Activated T-cell treated with anti-CD3 and anti-CD28 coated beads, Interleukin-2, amount 50 U/mL, for 1 hour (primary cell): ENCODE measurements around the gene SYTL3.
A peak's percentile ranks its signal among the peaks of the same experiment; 100 is the strongest.
"Not testable (repeated sequence)": the region's sequence is repeated elsewhere in the genome, so short reads cannot be mapped to it uniquely, and the experiment has no call there.

Experiments used
- DNase-seq: peaks from one replicate; pipeline ENCODE4 v3.0.0-alpha.2; 2020

Gene SYTL3

DNA sequence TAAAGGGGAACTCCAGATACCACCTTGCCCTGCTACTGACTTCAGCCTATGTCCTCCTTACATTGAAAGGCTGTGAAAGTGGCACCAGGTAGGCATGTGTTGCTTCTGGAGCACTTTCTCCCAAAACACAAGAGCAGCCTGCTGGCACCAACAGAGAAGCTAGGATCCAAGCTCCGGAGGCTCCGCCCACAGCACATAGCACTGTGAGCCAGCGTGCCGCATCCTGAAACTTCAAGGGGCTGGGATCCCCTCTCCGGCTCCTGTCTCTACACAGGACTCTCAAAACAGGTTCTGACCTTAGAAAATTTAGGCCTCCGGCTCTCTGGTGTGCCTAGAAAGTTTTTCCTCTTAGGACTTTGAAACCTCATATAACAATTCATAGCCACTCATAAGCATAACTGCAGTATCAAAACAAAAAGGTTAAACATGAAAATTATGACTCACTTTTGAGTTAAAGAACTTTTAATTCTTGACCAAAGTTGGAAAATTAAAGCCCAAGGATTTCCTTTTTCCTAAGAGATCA, 128.2 kb downstream of the SYTL3 start:
- no peak for DNase-seq

DNA sequence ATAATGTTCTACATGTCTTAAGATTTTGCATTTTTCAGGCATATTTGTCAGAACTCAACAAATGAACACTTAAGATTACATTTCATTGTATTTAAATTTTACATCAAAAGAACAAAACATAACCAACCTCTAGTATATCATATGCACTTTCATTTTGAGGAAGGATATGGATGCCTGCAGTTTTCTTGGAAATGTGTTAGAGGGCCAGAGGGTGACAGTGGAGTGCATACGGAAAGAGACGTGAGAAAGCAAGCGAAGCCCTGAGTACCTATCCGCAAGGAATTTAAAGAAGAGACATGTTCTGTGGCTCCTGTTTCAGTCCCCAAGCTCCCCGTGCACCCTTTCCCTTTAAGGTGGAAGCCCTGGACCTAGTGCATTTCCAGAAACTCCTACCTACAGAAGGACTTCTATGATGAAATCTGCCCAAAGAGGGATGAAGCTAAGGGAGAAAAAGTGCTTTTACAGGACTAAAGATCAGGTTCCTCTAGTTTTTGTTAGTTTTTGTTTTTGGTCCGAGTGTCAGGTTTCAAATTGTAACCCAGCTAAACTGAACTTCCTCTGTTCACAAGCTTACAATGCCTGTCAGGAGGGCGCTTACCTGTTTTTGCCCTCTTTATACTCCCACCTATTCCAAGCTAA, 130.5 kb downstream of the SYTL3 start:
- no peak for DNase-seq

DNA sequence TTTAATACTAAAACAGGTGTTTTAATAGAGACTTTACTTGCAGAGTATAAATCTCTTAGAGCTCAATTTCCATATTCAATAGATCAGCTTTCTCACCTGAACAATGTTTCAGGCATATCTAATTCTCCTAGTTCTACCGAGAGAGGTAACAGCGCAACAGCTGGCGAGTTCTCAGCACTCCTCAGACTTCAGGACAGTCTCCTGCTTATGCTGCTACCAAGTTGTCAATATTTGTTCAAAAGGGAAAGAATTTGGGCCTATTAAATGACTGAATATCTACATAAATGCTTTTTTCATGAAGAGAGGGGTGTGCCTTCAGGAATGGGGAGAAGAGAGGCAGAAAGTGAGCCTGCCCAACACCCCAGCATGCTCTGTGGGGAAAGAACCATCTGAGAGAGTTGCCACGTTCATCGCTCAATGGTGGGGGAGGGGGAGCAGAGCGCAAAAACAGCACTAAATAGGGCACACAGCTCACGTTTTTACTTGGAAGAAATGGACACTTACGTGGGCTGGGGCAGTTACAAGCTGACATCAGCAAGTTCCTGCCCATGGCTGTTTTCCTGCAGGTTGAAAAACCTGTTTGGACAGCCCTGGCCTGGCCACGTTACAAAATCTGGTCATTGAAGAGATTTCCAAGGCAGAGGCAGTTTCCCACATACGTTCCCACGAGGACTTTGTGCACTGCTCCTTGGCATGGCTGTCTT, 131.3 kb downstream of the SYTL3 start:
- DNase-seq, result peak; percentile 29

DNA sequence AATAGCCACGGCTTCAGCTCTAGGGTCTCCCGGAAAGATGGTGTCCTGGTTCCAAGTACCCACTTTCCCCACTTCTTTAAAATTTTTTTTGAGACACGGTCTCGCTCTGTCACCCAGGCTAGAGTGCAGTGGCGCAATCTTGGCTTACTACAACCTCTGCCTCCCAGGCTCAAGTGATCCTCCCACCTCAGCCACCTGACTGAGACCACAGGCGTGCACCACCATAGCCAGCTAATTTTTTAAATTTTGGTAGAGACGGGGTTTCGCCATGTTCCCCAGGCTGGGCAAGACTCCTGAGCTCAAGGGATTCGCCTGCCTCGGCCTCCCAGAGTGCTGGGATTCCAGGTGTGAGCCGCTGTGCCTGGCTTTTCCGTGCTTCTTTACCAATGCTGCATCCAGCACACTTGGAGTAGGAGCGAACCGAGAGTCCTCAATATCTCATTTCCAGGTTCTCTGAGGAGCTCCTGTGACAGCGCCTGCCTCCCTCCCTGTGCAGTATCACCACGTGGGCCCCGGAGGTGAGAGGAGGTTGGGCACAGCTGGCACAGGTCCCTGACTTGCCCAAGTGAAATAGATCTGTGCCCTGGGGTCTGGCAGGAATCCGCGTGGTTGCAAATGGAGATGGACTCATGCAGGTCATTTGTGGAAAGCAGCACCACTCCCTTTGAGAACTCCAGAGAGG, 132.0 kb downstream of the SYTL3 start:
- DNase-seq, result peak; percentile 34

DNA sequence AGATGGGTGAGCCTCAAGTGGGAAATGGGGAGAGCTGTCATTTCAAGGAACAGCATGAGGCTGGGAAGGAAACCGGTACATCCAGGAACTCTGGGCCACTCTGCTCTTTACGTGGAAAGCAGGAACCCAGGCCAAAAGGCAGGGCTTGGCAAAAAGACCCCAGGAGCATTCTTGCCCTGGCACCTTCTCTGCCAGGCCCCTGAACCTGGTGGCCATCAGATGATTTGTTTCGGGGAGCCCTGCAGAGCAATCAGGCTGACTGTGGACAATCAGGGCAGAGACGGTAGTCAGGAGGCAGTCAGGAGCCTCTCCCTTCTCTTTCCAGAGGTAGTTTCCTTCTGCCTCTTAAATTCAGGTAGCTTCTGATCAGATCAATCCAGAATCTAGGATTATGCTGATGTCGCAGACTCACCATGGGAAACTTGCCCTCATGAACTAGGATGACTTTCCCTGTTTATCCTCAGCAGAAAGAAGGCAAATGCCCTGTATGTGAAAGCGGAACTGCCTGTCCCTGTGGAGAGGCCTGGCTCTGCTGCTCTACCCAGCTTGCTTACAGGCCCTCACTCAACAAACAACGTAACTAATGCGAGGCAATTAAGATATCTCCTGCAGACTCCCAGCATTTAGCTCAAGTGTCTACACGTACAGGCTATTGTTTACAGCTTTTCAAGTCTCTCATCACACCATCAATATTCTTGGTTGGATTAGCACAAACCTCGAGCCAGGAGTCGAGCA, 132.7 kb downstream of the SYTL3 start:
- no peak for DNase-seq

DNA sequence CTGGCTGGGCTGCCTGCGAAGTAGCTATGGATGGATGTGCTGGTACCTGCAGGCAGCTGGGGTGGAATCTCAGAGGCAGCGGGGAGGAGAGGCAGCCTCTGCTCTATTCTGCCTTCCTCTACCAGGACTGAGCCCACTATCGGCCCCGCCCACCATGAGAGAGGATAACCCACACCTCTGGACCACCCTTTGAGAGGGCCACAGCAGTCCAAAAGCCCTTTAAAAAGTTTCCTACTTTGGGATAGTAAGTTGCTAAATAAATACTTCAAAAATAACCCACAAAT, 133.3 kb downstream of the SYTL3 start:
- no peak for DNase-seq

DNA sequence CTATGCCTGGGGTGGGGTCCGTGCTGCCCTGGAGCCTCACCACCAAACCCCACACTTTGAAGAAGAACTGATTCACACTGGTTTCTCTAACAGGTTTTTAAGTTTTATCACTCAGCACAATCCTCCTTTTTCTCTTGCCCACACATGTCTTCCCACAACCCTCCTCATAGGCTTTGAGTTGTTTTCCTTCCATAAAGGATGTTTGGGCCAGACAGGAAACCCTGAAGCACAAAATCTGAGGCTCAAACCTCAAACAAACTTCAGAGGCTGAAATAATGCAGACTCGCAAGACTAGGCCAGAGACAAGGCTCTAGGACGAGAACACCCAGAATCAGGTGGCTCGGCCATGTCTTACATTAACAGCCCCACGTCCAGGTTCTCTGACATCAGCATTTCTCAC, 134.0 kb downstream of the SYTL3 start:
- no peak for DNase-seq

DNA sequence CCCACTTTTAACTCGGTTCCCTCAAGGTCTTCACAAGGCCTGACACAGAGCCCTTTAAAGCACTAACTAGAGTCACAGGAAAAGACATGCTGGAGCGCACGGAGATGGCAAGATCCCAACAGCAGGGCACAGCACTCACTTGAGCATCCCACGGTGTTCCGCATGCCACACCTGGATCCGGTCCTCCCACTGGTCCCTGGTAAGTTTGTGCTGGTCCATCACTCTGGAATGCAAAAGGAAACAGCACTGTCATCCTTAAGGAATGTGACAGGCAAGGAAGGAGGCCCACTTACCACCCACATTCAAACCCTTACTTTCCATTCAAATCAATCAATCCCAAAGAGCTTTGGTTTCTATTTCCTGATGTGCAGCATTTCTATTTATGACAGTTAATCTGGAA, 134.7 kb downstream of the SYTL3 start:
- no peak for DNase-seq

DNA sequence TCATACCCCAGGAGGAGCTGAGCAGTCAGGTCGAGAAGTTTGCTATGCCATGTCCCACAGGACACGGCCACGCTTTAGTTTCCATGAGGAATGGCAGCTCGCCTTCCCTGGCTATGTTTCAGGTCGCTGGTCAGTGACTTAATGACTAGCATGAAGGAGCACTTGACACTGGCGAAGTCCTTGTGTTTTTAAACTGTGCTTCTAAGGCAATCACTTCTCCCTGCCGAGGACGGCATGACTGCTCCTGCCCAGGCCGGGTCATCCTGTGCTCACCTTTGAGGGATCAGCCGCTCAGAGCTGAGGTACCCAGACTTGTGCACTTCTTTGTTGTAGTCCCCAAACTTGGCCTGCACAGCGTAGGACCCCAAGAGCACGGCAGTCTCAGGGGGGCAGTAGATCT, 135.2 kb downstream of the SYTL3 start:
- DNase-seq, result no peak

DNA sequence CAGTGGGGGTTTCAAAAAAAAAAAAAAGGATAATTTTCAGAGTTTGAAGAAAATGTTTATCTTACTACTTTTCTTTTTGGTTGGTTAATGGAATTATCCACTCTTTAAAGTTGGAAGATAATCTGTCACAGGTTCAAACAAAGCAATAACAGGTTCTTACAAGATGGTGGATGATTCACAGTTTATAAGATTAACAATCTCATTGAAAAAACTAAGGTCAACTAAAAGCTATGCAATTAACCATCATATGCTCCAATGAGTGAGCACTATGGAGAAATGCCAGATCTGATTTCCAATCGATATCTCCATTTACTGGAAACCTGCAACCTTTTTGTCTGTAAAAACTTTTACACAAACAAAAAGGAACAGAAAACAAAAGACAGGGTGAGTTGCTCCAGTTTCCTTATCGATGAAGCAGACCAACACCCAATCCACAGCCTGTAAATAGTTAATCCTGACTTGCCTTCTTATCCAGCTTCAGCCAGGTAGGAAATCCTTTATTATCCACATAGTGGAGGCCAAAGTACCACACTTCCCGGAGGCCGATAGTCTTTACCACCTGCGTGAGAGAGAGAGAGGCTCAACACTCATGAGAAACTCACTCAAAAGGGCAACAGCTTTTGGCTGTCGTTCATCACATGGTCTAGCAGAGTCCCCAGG, 136.9 kb downstream of the SYTL3 start:
- no peak for DNase-seq

DNA sequence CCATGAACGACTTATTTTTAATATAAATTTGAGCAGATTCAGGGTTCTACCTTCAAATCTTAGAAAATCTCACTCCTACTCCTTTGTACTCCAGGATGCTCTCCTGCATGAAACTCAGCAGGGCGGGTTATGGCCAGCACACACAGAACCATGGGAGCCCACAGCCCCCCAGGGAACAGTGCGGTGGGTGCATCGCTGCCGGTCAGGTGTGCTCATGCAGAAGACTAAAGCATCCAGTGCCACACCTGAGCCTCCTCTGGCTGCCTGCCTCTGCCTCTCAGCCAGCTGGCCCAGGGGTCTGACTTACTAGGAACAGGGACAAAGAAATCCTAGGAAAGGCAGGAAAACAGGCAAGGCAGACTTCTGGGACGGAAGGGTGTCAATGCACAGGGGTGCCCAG, 137.5 kb downstream of the SYTL3 start:
- no peak for DNase-seq

DNA sequence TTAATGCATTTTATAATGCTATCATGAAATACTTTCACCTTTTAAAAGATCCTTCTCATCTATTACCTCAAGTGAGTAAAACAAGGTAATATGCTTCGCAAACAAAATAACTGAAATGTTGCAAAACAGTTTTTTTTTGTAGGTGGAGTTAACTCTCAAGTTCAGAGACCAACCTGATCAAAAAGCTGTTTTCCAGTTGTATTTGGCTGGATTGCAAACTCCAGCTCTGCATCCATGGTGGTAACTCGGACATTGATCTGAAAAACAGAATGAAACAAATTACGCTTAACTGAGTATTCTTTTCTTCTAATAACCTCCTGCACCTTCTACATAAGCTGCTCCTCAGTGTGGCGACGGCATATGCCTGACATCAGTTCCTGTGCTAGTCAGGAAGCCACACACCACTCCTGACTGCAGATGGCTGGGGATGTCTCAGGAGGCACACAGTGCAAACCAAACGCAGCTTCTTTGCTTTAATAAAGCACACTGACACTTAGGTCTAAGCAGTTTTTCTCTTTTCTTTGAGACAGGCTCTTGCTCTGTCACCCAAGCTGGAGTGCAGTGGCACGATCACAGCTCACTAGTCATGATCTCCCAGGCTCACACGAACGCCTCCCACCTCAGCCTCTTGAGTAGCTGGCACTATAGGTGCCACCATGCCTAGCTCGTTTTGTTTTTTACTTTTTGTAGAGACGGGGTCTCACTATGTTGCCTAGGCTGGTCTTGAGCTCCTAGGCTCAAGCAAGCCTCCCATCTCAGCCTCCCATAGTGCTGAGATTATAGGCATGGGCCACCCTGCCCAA, 139.5 kb downstream of the SYTL3 start:
- peak; percentile 60 for DNase-seq

DNA sequence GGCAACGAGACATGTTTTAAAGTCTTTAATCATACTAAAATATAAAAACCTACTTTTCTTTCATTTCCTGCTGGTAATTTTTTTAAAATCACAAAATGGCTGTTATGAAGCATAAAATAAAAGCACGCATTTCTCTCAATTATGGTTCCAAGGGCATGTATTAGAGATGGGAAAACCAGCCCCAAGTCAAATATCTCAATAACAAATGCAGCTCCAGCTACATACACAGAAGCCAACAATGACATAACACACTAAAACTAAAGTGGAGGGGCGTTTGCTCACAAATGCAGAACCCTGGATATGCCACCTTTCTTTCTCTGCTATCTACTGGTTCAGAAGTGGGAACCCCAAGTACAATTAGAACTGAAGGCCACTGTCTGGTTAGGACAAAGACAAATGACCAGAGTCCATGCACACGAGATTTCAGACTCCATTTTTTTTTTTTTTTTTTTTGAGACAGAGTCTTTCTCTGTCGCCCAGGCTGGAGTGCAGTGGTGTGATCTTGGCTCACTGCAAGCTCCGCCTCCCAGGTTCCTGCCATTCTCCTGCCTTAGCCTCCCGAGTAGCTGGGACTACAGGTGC, 141.5 kb downstream of the SYTL3 start:
- no peak for DNase-seq

DNA sequence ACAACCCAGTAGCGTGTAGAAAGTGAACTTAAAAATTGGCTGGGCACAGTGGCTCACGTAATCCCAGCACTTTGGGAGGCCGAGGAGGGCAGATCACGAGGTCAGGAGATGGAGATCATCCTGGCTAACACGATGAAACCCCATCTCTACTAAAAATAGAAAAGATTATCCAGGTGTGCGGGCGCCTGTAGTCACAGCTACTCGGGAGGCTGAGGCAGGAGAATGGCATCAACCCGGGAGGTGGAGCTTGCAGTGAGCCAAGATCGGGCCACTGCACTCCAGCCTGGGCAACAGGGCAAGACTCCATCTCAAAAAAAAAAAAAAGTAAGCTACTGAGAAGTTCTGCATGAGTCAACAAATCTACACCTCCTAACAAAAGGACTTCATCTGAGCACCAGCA, 142.7 kb downstream of the SYTL3 start:
- DNase-seq, result not testable (repeated sequence)

DNA sequence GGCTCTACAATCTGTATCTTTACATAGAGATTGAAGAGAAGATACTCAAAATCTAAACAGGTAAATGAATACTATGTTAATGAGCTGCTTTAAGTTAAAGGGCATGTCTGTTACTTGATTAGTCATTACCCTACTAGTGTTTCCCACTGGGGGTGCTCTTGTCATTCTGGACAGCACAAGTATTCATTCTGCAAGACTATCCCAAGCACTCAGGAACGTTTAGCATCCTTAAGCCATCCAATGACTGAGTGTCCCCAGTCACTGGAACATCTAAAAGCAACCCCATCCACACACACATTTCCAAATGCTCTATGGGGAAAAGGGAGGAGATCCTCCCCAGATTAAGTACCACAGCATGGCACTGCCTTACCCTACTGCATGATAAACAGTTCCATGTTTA, 143.6 kb downstream of the SYTL3 start:
- DNase-seq, result no peak

DNA sequence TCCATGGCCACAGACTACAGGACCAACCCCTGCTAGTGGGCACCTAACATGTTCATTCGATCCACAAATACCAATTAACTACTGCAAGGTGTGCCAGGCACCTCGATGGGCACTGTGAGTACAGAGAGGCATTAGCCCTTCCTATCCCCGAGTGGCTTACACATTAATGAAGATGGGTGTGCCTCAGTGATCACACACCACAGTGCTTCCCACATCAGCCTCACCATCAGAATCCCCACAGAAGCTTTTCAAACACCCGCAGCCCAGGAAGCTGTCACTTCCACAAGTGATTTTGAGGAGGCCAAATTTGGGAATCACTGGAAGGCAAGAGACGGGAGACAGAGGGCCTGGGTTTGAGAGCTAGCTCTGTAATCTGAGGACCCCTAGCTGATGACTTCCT, 145.7 kb downstream of the SYTL3 start:
- DNase-seq, result peak; percentile 38

DNA sequence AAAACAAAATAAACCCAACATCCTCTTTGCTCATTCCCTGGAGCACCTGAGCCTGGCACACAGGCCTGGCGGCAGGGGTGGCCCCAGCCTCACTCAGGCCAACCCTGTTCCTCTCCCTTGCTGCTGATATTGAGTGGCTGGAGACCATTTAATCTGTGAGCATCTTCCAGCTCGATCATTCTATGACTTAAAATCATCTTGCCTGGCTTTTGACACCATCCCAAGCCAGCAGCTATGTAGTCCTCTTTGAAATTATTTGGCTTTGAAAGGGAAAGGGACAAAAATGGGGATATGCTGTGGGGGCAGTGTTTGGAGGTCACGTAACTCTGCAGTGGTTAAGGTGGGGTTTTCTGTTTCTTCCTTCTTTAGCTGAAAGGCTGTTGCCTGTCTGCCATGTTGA, 146.5 kb downstream of the SYTL3 start:
- no peak for DNase-seq

DNA sequence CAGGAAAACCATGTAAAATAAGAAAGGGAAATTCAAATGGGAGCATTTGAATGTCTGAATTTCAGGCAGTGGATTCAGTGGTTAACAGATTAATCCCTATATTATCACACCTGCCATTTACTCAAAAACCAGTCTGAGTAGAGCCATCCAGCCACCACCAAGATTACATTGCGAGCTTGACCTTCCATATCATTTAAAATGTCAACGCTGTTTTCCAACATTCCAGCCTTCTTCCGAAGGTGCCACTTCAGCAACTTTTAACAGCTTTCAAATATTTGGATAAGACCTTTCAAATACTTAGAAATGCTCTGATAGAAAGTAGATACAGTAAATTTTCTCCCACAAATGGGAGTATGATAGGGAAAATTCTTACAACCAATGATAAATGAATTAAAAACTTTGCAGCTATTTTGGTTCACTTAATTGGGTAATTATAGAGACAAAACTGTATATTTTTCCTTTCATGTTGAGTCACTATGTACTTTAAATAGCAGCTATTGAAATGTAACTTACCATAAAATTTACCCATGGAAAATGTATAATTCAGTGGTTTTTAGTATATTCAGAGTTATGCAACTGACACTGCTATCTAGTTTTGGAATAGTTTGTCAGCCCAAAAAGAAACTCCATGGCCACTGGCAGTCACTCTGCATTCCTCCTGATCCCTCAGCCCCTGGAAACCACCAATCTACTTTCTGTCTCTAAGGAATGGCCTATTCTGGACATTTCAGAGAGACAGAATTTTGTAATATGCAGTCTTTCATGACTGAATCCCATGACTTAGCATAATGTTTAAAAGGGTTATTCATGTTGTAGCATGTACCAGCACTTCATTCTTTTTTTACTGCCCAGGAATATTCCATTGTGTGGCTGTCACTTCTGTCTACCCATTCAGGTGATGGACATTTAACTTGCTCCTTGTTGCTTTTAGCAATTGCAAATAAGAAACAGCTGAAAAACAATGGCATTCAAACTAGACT, 147.8 kb downstream of the SYTL3 start:
- no peak for DNase-seq

DNA sequence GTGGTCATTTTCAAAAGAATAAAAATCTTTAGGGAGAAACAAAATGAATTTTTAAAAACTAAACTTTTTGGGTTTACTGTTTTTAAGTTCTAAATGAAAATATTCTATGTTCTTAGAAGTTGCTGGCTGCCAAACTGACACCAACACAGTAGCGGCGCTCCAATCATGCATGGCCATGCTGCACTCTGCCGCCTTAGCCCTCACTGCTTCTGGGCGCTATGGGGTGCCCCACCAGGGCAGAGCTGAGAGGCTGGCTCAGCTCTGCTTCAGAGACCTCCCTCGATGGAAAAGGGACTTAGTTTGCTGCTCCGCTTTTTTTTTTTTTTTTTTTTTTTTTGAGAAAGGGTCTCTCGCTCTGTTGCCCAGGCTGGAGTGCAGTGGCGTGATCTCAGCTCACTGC, 148.5 kb downstream of the SYTL3 start:
- DNase-seq, result no peak

DNA sequence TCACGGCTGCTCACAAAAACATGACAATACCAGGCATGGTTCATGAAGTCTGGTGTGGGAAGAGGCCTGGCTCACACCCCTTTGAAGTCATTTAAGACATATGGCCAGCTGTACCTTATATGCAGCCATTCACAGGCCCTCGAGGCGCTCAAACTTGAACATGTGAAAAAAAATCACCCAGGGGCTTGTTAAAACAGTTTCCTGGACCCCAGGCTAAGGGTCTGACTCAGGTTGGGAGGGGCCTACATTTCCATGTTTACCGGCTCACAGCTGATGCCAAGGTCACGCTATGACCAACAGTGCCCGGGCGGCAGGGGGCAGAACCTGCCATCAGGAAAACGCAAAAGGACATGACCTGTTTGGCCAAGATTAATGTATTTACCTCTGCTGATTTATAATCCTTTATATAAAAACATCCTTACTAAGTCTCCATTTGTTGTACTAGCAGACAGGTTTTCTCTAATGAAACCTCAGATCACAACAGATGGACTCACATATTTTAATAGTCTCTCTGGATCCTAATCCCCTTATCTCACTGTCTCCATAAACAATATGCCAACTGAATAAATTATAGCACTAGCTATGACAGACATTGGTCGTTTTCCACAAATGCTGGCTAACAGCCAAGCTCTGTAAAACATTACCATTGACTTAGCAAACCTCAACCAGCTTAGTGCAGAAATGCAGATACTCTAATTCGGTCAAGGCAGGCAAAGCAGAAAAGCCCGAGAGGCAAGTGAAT, 149.4 kb downstream of the SYTL3 start:
- DNase-seq, result no peak
